Peyer's patch (tissue), 4 donors: ENCODE results near the gene POMP.

Source experiments
- POLR2A ChIP-seq, 2 donors: fragments of 450-650 bp; IDR thresholded peaks; one replicate each; pipeline ENCODE4 v1.5.1; 2017; ENCODE audit warnings: antibody characterized with exemption in 2 of 2, mild to moderate bottlenecking in 2 of 2, moderate library complexity in 2 of 2
- TF ChIP-seq, protein P1 (sequence below), 6 experiments: fragments of 450-650 bp in 4 of 6; fragments of 200-600 bp in 2 of 6; sonication (generic) in 1 of 6; IDR thresholded peaks; one replicate each; pipeline ENCODE4 v1.5.1; 2017 to 2019; ENCODE audit warnings: antibody characterized with exemption in 6 of 6, mild to moderate bottlenecking in 3 of 6, moderate library complexity in 1 of 6

DNA sequence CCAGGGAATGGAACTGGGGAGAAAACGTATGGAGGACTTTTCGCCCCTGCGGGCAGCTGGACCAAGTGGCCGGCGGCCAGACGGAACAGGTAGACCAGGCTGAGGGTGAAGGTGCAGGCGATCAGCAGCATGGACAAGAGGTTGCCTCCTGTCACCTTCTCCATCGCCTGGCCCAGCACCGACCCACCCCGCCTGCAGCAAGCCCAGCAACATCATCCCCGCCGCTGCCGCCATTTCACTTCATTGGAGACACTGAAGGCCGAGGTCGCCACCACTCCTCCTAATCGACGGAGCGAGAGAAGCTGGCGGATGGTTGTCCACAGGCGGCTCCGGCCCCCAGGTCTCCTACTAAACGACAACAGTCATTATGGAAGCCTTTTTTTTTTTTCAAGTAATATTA, 64.9 kb downstream of the POMP start:
- TF ChIP-seq, protein P1, sequence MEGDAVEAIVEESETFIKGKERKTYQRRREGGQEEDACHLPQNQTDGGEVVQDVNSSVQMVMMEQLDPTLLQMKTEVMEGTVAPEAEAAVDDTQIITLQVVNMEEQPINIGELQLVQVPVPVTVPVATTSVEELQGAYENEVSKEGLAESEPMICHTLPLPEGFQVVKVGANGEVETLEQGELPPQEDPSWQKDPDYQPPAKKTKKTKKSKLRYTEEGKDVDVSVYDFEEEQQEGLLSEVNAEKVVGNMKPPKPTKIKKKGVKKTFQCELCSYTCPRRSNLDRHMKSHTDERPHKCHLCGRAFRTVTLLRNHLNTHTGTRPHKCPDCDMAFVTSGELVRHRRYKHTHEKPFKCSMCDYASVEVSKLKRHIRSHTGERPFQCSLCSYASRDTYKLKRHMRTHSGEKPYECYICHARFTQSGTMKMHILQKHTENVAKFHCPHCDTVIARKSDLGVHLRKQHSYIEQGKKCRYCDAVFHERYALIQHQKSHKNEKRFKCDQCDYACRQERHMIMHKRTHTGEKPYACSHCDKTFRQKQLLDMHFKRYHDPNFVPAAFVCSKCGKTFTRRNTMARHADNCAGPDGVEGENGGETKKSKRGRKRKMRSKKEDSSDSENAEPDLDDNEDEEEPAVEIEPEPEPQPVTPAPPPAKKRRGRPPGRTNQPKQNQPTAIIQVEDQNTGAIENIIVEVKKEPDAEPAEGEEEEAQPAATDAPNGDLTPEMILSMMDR (IDR thresholded peaks at IDR 0.05) = no peak
- TF ChIP-seq POLR2A (IDR thresholded peaks at IDR 0.05) = no peak
